GM23338 (cell line): Measurements from ENCODE around the gene EML1.

ENCODE experiments used
- CREB1 ChIP-seq: fragments of 250-450 bp; sonication (Bioruptor Pico); IDR thresholded peaks from 2 replicates; pipeline ENCODE4 v1.5.0; 2020; ENCODE audit warnings: low read depth, mild to moderate bottlenecking, moderate library complexity
- EZH2 ChIP-seq: fragments of 200-600 bp; sonication (generic); IDR thresholded peaks from one replicate; pipeline ENCODE4 v1.8.0; 2017; ENCODE audit warnings: antibody characterized with exemption, mild to moderate bottlenecking, low read depth; ENCODE audit not compliant: unreplicated experiment
- EZH2phosphoT487 ChIP-seq: fragments of 200-600 bp; sonication (generic); IDR thresholded peaks from one replicate; pipeline ENCODE4 v1.8.1; 2018; ENCODE audit warnings: antibody characterized with exemption; ENCODE audit not compliant: unreplicated experiment
- JUNB ChIP-seq: IDR thresholded peaks from one replicate; pipeline ENCODE4 v1.6.1; 2016; ENCODE audit warnings: antibody characterized with exemption; ENCODE audit not compliant: unreplicated experiment
- NANOG ChIP-seq: IDR thresholded peaks from 2 replicates; pipeline ENCODE4 v1.6.1; 2016; ENCODE audit warnings: antibody characterized with exemption, borderline replicate concordance
- POLR2AphosphoS5 ChIP-seq: IDR thresholded peaks from 2 replicates; pipeline ENCODE4 v1.6.1; 2016; ENCODE audit warnings: antibody characterized with exemption, low read depth
- STAT1 ChIP-seq: IDR thresholded peaks from one replicate; pipeline ENCODE4 v1.6.1; 2016; ENCODE audit warnings: antibody characterized with exemption; ENCODE audit not compliant: unreplicated experiment
- ZNF114 ChIP-seq: fragments of 250-450 bp; sonication (Bioruptor Pico); IDR thresholded peaks from 2 replicates; pipeline ENCODE4 v1.5.0; 2020; ENCODE audit warnings: mild to moderate bottlenecking, moderate library complexity
- ZNF331 ChIP-seq: fragments of 250-450 bp; sonication (Bioruptor Pico); IDR thresholded peaks from 2 replicates; pipeline ENCODE4 v1.5.0; 2020; ENCODE audit warnings: low read depth, mild to moderate bottlenecking, moderate library complexity
- TF ChIP-seq, protein P1 (sequence below), 2 experiments: fragments of 200-600 bp in 1 of 2; sonication (generic) in 1 of 2; conservative IDR thresholded peaks; 2 replicates each; pipeline versions ENCODE4 v1.5.1 to v1.6.1; 2016 to 2017; ENCODE audit warnings: antibody characterized with exemption in 2 of 2, low read depth in 2 of 2, mild to moderate bottlenecking in 2 of 2, moderate library complexity in 1 of 2
- TF ChIP-seq, protein P2 (sequence below): IDR thresholded peaks from one replicate; pipeline ENCODE4 v1.6.1; 2018; ENCODE audit warnings: antibody characterized with exemption; ENCODE audit not compliant: unreplicated experiment
- TF ChIP-seq, protein P3 (sequence below): fragments of 250-450 bp; sonication (Bioruptor Pico); IDR thresholded peaks from 2 replicates; pipeline ENCODE4 v1.5.0; 2020; ENCODE audit warnings: mild to moderate bottlenecking, moderate library complexity
- TF ChIP-seq, protein P4 (sequence below): IDR thresholded peaks from 2 replicates; pipeline ENCODE4 v1.6.1; 2016; ENCODE audit warnings: antibody characterized with exemption

DNA sequence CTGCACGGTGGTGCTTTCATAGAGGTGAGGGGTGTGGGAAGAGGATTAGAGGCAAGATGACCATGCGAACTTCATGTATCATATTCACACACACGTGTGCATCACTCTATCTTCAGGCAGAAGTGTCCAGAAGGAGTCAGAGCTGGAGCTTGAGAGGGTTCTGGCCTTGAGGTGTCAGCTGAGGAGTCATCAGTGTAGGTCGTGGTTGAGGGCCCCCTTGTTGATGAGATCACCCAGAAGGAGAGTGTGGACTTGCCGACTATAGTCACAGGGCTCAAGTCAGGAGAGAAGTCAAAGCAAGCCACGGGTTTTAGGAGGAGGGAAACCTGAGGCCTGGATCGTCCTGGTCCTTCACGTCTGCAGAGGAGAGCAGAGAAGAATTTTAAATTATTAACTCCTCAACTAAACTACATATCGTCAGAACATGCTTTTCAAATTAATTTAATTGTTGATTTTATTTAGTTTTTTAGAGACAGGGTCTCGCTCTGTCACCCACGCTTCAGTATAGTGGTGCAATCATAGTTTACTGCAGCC is 25.4 kb downstream of the EML1 start:
- TF ChIP-seq, protein P1, sequence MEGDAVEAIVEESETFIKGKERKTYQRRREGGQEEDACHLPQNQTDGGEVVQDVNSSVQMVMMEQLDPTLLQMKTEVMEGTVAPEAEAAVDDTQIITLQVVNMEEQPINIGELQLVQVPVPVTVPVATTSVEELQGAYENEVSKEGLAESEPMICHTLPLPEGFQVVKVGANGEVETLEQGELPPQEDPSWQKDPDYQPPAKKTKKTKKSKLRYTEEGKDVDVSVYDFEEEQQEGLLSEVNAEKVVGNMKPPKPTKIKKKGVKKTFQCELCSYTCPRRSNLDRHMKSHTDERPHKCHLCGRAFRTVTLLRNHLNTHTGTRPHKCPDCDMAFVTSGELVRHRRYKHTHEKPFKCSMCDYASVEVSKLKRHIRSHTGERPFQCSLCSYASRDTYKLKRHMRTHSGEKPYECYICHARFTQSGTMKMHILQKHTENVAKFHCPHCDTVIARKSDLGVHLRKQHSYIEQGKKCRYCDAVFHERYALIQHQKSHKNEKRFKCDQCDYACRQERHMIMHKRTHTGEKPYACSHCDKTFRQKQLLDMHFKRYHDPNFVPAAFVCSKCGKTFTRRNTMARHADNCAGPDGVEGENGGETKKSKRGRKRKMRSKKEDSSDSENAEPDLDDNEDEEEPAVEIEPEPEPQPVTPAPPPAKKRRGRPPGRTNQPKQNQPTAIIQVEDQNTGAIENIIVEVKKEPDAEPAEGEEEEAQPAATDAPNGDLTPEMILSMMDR (conservative IDR thresholded peaks at IDR 0.05; ENCODE audit: low read depth in 2 of 2) = no peak
- TF ChIP-seq EZH2 = no peak
- no peak for TF ChIP-seq STAT1
- TF ChIP-seq POLR2AphosphoS5 = no peak
- TF ChIP-seq, protein P2, sequence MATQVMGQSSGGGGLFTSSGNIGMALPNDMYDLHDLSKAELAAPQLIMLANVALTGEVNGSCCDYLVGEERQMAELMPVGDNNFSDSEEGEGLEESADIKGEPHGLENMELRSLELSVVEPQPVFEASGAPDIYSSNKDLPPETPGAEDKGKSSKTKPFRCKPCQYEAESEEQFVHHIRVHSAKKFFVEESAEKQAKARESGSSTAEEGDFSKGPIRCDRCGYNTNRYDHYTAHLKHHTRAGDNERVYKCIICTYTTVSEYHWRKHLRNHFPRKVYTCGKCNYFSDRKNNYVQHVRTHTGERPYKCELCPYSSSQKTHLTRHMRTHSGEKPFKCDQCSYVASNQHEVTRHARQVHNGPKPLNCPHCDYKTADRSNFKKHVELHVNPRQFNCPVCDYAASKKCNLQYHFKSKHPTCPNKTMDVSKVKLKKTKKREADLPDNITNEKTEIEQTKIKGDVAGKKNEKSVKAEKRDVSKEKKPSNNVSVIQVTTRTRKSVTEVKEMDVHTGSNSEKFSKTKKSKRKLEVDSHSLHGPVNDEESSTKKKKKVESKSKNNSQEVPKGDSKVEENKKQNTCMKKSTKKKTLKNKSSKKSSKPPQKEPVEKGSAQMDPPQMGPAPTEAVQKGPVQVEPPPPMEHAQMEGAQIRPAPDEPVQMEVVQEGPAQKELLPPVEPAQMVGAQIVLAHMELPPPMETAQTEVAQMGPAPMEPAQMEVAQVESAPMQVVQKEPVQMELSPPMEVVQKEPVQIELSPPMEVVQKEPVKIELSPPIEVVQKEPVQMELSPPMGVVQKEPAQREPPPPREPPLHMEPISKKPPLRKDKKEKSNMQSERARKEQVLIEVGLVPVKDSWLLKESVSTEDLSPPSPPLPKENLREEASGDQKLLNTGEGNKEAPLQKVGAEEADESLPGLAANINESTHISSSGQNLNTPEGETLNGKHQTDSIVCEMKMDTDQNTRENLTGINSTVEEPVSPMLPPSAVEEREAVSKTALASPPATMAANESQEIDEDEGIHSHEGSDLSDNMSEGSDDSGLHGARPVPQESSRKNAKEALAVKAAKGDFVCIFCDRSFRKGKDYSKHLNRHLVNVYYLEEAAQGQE = no peak
- TF ChIP-seq CREB1 (CRISPR knock-in tag) = no peak
- no peak for TF ChIP-seq JUNB
- TF ChIP-seq, protein P3, sequence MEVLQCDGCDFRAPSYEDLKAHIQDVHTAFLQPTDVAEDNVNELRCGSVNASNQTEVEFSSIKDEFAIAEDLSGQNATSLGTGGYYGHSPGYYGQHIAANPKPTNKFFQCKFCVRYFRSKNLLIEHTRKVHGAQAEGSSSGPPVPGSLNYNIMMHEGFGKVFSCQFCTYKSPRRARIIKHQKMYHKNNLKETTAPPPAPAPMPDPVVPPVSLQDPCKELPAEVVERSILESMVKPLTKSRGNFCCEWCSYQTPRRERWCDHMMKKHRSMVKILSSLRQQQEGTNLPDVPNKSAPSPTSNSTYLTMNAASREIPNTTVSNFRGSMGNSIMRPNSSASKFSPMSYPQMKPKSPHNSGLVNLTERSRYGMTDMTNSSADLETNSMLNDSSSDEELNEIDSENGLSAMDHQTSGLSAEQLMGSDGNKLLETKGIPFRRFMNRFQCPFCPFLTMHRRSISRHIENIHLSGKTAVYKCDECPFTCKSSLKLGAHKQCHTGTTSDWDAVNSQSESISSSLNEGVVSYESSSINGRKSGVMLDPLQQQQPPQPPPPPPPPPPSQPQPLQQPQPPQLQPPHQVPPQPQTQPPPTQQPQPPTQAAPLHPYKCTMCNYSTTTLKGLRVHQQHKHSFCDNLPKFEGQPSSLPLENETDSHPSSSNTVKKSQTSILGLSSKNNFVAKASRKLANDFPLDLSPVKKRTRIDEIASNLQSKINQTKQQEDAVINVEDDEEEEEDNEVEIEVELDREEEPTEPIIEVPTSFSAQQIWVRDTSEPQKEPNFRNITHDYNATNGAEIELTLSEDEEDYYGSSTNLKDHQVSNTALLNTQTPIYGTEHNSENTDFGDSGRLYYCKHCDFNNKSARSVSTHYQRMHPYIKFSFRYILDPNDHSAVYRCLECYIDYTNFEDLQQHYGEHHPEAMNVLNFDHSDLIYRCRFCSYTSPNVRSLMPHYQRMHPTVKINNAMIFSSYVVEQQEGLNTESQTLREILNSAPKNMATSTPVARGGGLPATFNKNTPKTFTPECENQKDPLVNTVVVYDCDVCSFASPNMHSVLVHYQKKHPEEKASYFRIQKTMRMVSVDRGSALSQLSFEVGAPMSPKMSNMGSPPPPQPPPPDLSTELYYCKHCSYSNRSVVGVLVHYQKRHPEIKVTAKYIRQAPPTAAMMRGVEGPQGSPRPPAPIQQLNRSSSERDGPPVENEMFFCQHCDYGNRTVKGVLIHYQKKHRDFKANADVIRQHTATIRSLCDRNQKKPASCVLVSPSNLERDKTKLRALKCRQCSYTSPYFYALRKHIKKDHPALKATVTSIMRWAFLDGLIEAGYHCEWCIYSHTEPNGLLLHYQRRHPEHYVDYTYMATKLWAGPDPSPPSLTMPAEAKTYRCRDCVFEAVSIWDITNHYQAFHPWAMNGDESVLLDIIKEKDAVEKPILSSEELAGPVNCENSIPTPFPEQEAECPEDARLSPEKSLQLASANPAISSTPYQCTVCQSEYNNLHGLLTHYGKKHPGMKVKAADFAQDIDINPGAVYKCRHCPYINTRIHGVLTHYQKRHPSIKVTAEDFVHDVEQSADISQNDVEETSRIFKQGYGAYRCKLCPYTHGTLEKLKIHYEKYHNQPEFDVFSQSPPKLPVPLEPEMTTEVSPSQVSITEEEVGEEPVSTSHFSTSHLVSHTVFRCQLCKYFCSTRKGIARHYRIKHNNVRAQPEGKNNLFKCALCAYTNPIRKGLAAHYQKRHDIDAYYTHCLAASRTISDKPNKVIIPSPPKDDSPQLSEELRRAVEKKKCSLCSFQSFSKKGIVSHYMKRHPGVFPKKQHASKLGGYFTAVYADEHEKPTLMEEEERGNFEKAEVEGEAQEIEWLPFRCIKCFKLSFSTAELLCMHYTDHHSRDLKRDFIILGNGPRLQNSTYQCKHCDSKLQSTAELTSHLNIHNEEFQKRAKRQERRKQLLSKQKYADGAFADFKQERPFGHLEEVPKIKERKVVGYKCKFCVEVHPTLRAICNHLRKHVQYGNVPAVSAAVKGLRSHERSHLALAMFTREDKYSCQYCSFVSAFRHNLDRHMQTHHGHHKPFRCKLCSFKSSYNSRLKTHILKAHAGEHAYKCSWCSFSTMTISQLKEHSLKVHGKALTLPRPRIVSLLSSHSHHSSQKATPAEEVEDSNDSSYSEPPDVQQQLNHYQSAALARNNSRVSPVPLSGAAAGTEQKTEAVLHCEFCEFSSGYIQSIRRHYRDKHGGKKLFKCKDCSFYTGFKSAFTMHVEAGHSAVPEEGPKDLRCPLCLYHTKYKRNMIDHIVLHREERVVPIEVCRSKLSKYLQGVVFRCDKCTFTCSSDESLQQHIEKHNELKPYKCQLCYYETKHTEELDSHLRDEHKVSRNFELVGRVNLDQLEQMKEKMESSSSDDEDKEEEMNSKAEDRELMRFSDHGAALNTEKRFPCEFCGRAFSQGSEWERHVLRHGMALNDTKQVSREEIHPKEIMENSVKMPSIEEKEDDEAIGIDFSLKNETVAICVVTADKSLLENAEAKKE = no peak
- TF ChIP-seq NANOG = no peak
- TF ChIP-seq EZH2phosphoT487 = no peak
- no peak for TF ChIP-seq ZNF114
- TF ChIP-seq, protein P4, sequence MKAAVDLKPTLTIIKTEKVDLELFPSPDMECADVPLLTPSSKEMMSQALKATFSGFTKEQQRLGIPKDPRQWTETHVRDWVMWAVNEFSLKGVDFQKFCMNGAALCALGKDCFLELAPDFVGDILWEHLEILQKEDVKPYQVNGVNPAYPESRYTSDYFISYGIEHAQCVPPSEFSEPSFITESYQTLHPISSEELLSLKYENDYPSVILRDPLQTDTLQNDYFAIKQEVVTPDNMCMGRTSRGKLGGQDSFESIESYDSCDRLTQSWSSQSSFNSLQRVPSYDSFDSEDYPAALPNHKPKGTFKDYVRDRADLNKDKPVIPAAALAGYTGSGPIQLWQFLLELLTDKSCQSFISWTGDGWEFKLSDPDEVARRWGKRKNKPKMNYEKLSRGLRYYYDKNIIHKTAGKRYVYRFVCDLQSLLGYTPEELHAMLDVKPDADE = no peak
- TF ChIP-seq ZNF331 = no peak
